Esophagus squamous epithelium (tissue), 5 donors: Measurements from ENCODE around the gene PFKFB4. TPM values are rescaled to one million over a fixed set of nuclear protein-coding genes. Genes with fewer than 3 reads are reported as not detected.

Experiments
- DNase-seq: peaks from one replicate; lab custom pipeline; 2025; lab: John Stamatoyannopoulos, UW
- H3K27ac ChIP-seq, 4 donors: fragments of 200-600 bp; sonication (generic); one replicate each; pipeline ENCODE4 v1.5.1; 2016 to 2019; ENCODE audit warnings: mild to moderate bottlenecking in 1 of 4
- H3K27me3 ChIP-seq, 4 donors: fragments of 200-600 bp; sonication (generic); 1 replicate in 3 of 4; 2 replicates in 1 of 4; pipeline versions ENCODE4 v1.5.1 to v1.6.0; 2017 to 2021; ENCODE audit warnings: antibody characterized with exemption in 1 of 4
- H3K36me3 ChIP-seq, 3 donors: fragments of 200-600 bp; sonication (generic); one replicate each; pipeline ENCODE4 v1.5.1; 2016 to 2019
- H3K4me1 ChIP-seq, 3 donors: fragments of 200-600 bp; sonication (generic); one replicate each; pipeline ENCODE4 v1.5.1; 2017 to 2019
- H3K4me3 ChIP-seq, 4 donors: fragments of 200-600 bp; sonication (generic); 1 replicate in 3 of 4; 2 replicates in 1 of 4; pipeline ENCODE4 v1.5.1; 2016 to 2019; ENCODE audit warnings: mild to moderate bottlenecking in 2 of 4, moderate library complexity in 1 of 4
- H3K9me3 ChIP-seq, 3 donors: fragments of 200-600 bp; sonication (generic); one replicate each; pipeline ENCODE4 v1.5.1; 2016 to 2019
- CTCF ChIP-seq, 6 experiments: fragments of 450-650 bp in 4 of 6; fragments of 200-600 bp in 2 of 6; sonication (generic) in 2 of 6; IDR thresholded peaks; one replicate each; pipeline ENCODE4 v1.5.1; 2016 to 2019; ENCODE audit warnings: antibody characterized with exemption in 6 of 6, mild to moderate bottlenecking in 4 of 6, moderate library complexity in 4 of 6
- POLR2A ChIP-seq, 4 donors: fragments of 450-650 bp; IDR thresholded peaks; one replicate each; pipeline ENCODE4 v1.6.1; 2017; ENCODE audit warnings: antibody characterized with exemption in 4 of 4, mild to moderate bottlenecking in 4 of 4, moderate library complexity in 3 of 4
- WGBS, 2 donors: methylation state at CpG; one replicate each; pipeline ENCODE4 v1.1.5; 2018; 5-methylcytosine and 5-hydroxymethylcytosine counted together
- intact Hi-C: fragments of 100-400 bp; cut with DNase I; formaldehyde crosslinking; loops from one replicate; pipeline ENCODE4 v1.15.0; 2022
- total RNA-seq, 4 donors: library from RNA; depleted of rRNA; stranded (reverse); fragments of >200 nt; gene quantifications; one replicate each; pipeline ENCODE4 v1.1.0, GENCODE V29; 2016
- donor health status: DM: yes; HTN: yes; CAD: no.

The PFKFB4 gene
- total RNA-seq, 4 donors from 2014 or later: 6.7 to 10.2 (median 8.0) TPM

GRCh38 chr3:48596157-48596556 lies 39.6 kb upstream of the PFKFB4 start:
- TF ChIP-seq POLR2A (IDR thresholded peaks at IDR 0.05): no peak
- H3K4me1 ChIP-seq: peaks cover 54 to 100% (median 69%) of the 10 kb centered on the region in 3 donors
- no peak for DNase-seq
- peak overlapping the region; percentile 82 to 90 (median 89) for H3K27ac ChIP-seq
- peaks cover 15 to 49% (median 16%) of the 10 kb centered on the region in 3 donors for H3K36me3 ChIP-seq
- 68 to 73% methylated on average over 4 to 5 of the region's 5 CpGs for WGBS, 2 donors
- H3K9me3 ChIP-seq: no peaks in the 10 kb centered on the region
- intact Hi-C loops: no loop called here
- no peak overlapping the region for H3K4me3 ChIP-seq
- peaks cover 0 to 28% (median 0%) of the 10 kb centered on the region in 4 donors for H3K27me3 ChIP-seq

- H3K4me3 ChIP-seq: peak overlapping the region in 3 of 4 donors; percentile 55 to 68 (median 57)
These were observed 39.0 kb upstream of the PFKFB4 start for GRCh38 chr3:48595526-48596121.

GRCh38 chr3:48595075-48595525 lies 38.5 kb upstream of the PFKFB4 start, which contains the start of gene COL7A1:
Gene COL7A1, minus strand, starts transcription at chr3:48595329. Its CDS starts 170 bp downstream, at chr3:48595159.
- H3K4me1 ChIP-seq: peaks cover 50 to 90% (median 61%) of the 10 kb centered on the region in 3 donors
- intact Hi-C loops: no loop called here
- peak within 1 kb of the TSS; percentile 40 to 68 (median 56) for H3K4me3 ChIP-seq
- H3K27ac ChIP-seq: peak within 1 kb of the TSS; percentile 82 to 90 (median 89)
- peaks cover 4 to 42% (median 6%) of the 10 kb centered on the region in 3 donors for H3K36me3 ChIP-seq
- H3K9me3 ChIP-seq: no peaks in the 10 kb centered on the region
- no peak for DNase-seq
- H3K27me3 ChIP-seq: peaks cover 0 to 28% (median 0%) of the 10 kb centered on the region in 4 donors
- 0% methylated on average over 6 of the region's 35 CpGs; no CpG with 5 or more reads in 1 of the 2 donors for WGBS, 2 donors
- TF ChIP-seq CTCF (IDR thresholded peaks at IDR 0.05) (no peak), POLR2A (IDR thresholded peaks at IDR 0.05) (peak in 1 of 4 donors; percentile 20)

More at GRCh38 chr3:48595526-48596121, 39.0 kb upstream of the PFKFB4 start:
- H3K9me3 ChIP-seq: no peaks in the 10 kb centered on the region
- intact Hi-C loops: no loop called here
- TF ChIP-seq CTCF (IDR thresholded peaks at IDR 0.05) (no peak), POLR2A (IDR thresholded peaks at IDR 0.05) (no peak)
- H3K27ac ChIP-seq: peak overlapping the region; percentile 82 to 90 (median 89)
- no peak for DNase-seq
- H3K27me3 ChIP-seq: peaks cover 0 to 28% (median 0%) of the 10 kb centered on the region in 4 donors
- 29 to 37% methylated on average over 3 to 6 of the region's 10 CpGs for WGBS, 2 donors
- H3K4me1 ChIP-seq: peaks cover 54 to 95% (median 67%) of the 10 kb centered on the region in 3 donors
- H3K36me3 ChIP-seq: peaks cover 9 to 47% (median 11%) of the 10 kb centered on the region in 3 donors

GRCh38 chr3:48594417-48595049 lies 37.9 kb upstream of the PFKFB4 start:
- Histone ChIP-seq H3K4me1 (peaks cover 45 to 84% (median 56%) of the 10 kb centered on the region in 3 donors), H3K27ac (peak overlapping the region; percentile 82 to 90 (median 89)), H3K27me3 (peaks cover 0 to 28% (median 0%) of the 10 kb centered on the region in 4 donors), H3K4me3 (peak overlapping the region; percentile 40 to 68 (median 56)), H3K36me3 (peaks cover 0 to 41% (median under 1%) of the 10 kb centered on the region in 3 donors), H3K9me3 (no peaks in the 10 kb centered on the region)
- DNase-seq: no peak
- TF ChIP-seq POLR2A (IDR thresholded peaks at IDR 0.05) (no peak), CTCF (IDR thresholded peaks at IDR 0.05) (no peak)
- 17 to 21% methylated on average over 9 to 17 of the region's 39 CpGs for WGBS, 2 donors
- intact Hi-C loops: no loop called here

GRCh38 chr3:48593337-48593736 lies 36.7 kb upstream of the PFKFB4 start:
- Histone ChIP-seq H3K9me3 (no peaks in the 10 kb centered on the region), H3K4me1 (peaks cover 33 to 72% (median 44%) of the 10 kb centered on the region in 3 donors), H3K27ac (no peak overlapping the region), H3K36me3 (peaks cover 0 to 41% (median 0%) of the 10 kb centered on the region in 3 donors), H3K4me3 (peak overlapping the region in 3 of 4 donors; percentile 40 to 68 (median 57)), H3K27me3 (peaks cover 0 to 28% (median 0%) of the 10 kb centered on the region in 4 donors)
- intact Hi-C loops: no loop called here
- TF ChIP-seq CTCF (IDR thresholded peaks at IDR 0.05) (no peak), POLR2A (IDR thresholded peaks at IDR 0.05) (no peak)
- 67% methylated on average over 1 of the region's 9 CpGs; no CpG with 5 or more reads in 1 of the 2 donors for WGBS, 2 donors
- no peak for DNase-seq
